ENCODE results near the gene STKLD1.

The STKLD1 gene

GRCh38 chr9:133402689-133403088, 26.5 kb downstream of the STKLD1 start (continued):
- TF ChIP-seq ZNF530 (tag by site-specific recombination; IDR thresholded peaks at IDR 0.05; ENCODE audit: low read depth) (no peak), ZNF155 (tag by site-specific recombination; IDR thresholded peaks at IDR 0.05) (no peak)
- TF ChIP-seq, protein P1, sequence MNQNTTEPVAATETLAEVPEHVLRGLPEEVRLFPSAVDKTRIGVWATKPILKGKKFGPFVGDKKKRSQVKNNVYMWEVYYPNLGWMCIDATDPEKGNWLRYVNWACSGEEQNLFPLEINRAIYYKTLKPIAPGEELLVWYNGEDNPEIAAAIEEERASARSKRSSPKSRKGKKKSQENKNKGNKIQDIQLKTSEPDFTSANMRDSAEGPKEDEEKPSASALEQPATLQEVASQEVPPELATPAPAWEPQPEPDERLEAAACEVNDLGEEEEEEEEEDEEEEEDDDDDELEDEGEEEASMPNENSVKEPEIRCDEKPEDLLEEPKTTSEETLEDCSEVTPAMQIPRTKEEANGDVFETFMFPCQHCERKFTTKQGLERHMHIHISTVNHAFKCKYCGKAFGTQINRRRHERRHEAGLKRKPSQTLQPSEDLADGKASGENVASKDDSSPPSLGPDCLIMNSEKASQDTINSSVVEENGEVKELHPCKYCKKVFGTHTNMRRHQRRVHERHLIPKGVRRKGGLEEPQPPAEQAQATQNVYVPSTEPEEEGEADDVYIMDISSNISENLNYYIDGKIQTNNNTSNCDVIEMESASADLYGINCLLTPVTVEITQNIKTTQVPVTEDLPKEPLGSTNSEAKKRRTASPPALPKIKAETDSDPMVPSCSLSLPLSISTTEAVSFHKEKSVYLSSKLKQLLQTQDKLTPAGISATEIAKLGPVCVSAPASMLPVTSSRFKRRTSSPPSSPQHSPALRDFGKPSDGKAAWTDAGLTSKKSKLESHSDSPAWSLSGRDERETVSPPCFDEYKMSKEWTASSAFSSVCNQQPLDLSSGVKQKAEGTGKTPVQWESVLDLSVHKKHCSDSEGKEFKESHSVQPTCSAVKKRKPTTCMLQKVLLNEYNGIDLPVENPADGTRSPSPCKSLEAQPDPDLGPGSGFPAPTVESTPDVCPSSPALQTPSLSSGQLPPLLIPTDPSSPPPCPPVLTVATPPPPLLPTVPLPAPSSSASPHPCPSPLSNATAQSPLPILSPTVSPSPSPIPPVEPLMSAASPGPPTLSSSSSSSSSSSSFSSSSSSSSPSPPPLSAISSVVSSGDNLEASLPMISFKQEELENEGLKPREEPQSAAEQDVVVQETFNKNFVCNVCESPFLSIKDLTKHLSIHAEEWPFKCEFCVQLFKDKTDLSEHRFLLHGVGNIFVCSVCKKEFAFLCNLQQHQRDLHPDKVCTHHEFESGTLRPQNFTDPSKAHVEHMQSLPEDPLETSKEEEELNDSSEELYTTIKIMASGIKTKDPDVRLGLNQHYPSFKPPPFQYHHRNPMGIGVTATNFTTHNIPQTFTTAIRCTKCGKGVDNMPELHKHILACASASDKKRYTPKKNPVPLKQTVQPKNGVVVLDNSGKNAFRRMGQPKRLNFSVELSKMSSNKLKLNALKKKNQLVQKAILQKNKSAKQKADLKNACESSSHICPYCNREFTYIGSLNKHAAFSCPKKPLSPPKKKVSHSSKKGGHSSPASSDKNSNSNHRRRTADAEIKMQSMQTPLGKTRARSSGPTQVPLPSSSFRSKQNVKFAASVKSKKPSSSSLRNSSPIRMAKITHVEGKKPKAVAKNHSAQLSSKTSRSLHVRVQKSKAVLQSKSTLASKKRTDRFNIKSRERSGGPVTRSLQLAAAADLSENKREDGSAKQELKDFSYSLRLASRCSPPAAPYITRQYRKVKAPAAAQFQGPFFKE (tag by site-specific recombination; IDR thresholded peaks at IDR 0.05; ENCODE audit: borderline replicate concordance): no peak
- TF ChIP-seq, protein P2, sequence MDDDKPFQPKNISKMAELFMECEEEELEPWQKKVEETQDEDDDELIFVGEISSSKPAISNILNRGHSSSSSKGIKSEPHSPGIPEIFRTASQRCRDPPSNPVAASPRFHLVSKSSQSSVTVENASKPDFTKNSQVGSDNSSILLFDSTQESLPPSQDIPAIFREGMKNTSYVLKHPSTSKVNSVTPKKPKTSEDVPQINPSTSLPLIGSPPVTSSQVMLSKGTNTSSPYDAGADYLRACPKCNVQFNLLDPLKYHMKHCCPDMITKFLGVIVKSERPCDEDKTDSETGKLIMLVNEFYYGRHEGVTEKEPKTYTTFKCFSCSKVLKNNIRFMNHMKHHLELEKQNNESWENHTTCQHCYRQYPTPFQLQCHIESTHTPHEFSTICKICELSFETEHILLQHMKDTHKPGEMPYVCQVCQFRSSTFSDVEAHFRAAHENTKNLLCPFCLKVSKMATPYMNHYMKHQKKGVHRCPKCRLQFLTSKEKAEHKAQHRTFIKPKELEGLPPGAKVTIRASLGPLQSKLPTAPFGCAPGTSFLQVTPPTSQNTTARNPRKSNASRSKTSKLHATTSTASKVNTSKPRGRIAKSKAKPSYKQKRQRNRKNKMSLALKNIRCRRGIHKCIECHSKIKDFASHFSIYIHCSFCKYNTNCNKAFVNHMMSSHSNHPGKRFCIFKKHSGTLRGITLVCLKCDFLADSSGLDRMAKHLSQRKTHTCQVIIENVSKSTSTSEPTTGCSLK (tag by site-specific recombination; IDR thresholded peaks at IDR 0.05): no peak

DNA sequence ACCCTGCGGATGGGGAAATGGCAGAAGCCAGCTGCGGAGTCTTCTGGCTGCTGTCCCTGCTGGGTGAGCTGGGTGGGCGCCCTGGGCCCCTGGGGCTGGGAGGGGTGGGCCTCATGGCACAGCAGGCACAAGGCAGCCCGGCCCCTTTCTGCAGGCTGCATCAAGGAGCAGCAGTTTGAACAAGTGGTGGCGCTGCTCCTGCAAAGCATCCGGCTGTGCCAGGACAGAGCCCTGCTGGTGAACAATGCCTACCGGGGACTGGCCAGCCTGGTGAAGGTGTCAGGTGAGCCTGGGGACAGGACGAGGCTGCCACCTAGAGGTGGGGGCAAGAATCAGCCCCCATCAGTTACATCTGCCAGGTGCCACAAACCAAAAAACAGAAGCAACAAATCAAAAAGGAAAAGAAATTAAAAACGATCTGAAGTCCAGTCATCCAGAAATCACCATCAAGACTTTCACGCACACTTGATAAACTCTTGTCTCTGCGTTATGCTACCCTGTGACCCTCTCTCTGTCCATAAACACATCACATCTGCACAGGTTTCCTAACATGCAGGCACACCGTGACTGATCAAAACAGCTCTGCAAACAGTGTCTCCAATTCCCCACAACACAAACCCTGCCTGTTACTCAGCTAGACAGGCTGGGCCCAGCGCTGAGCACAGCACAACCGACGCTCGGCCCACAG, 27.7 kb downstream of the STKLD1 start:
- POLR2A ChIA-PET: interaction anchor here (1.0 to 1.3 kb wide), 3 partner anchors 27 to 56 kb away, joined by 3 read pairs; partner anchors contain the start of genes MED22 and RPL7A
- CTCF ChIA-PET: interaction anchor here (0.5 to 4.8 kb wide), 19 partner anchors 8 to 486 kb away, joined by 3 to 24 read pairs (median 3); no protein-coding TSS in a partner anchor

More for the DNA sequence above, 27.7 kb downstream of the STKLD1 start:
- no peaks in the 10 kb centered on the region for H3K4me1 ChIP-seq (ENCODE audit: control insufficient read depth, insufficient read depth, low read length)
- no peak overlapping the region for H3K4me3 ChIP-seq (ENCODE audit: low read depth, low read length)
- no peak overlapping the region for H3K27ac ChIP-seq (ENCODE audit: extremely low read depth, low read depth, low read length)
- peak; percentile 45; the same call in 1 of the 2 replicates for TF ChIP-seq ZIC2 (tag by site-specific recombination; IDR thresholded peaks at IDR 0.05)
- TF ChIP-seq, protein P2 (tag by site-specific recombination; IDR thresholded peaks at IDR 0.05): no peak
- no peak for TF ChIP-seq ZNF121 (tag by site-specific recombination; IDR thresholded peaks at IDR 0.05)
- no peak for TF ChIP-seq ZNF677 (tag by site-specific recombination; IDR thresholded peaks at IDR 0.05)
- TF ChIP-seq ZFP41 (tag by site-specific recombination; IDR thresholded peaks at IDR 0.05; ENCODE audit: borderline replicate concordance): no peak
- no peak for TF ChIP-seq ZNF510 (tag by site-specific recombination; IDR thresholded peaks at IDR 0.05; ENCODE audit: insufficient replicate concordance)
- peak; percentile 78 for TF ChIP-seq ZNF10 (tag by site-specific recombination; IDR thresholded peaks at IDR 0.05)
- TF ChIP-seq ZNF654 (tag by site-specific recombination; IDR thresholded peaks at IDR 0.05; ENCODE audit: low read depth): peak; percentile 55
- TF ChIP-seq, protein P3, sequence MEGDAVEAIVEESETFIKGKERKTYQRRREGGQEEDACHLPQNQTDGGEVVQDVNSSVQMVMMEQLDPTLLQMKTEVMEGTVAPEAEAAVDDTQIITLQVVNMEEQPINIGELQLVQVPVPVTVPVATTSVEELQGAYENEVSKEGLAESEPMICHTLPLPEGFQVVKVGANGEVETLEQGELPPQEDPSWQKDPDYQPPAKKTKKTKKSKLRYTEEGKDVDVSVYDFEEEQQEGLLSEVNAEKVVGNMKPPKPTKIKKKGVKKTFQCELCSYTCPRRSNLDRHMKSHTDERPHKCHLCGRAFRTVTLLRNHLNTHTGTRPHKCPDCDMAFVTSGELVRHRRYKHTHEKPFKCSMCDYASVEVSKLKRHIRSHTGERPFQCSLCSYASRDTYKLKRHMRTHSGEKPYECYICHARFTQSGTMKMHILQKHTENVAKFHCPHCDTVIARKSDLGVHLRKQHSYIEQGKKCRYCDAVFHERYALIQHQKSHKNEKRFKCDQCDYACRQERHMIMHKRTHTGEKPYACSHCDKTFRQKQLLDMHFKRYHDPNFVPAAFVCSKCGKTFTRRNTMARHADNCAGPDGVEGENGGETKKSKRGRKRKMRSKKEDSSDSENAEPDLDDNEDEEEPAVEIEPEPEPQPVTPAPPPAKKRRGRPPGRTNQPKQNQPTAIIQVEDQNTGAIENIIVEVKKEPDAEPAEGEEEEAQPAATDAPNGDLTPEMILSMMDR (tag by site-specific recombination; IDR thresholded peaks at IDR 0.05): peak; percentile 86
- H3K9me3 ChIP-seq (ENCODE audit: control insufficient read depth, insufficient read depth, low read depth, low read length): no peaks in the 10 kb centered on the region
- H3K36me3 ChIP-seq (ENCODE audit: control insufficient read depth in 2 of 2, insufficient read depth in 1 of 2, low read length in 2 of 2): peaks cover 5 to 68% of the 10 kb centered on the region in 2 experiments; a peak in 2 of 3 replicates
